Measurements from ENCODE around the gene XIRP1. TPM values are rescaled to one million over a fixed set of nuclear protein-coding genes. Genes with fewer than 3 reads are reported as not detected.

The XIRP1 gene
- total RNA-seq, 4 donors from 2014 or later: 1.3 TPM; not detected in 3

- Histone ChIP-seq H3K36me3 (peaks cover 0 to 39% (median 20%) of the 10 kb centered on the region in 4 donors), H3K4me1 (peaks cover 2 to 30% (median 6%) of the 10 kb centered on the region in 4 donors), H3K27me3 (no peaks in the 10 kb centered on the region), H3K27ac (replicated peaks in 1 of 4) (no peak overlapping the region), H3K9me3 (no peaks in the 10 kb centered on the region), H3K4me3 (no peak overlapping the region)
- intact Hi-C loops (cut with DNase I): no loop called here
- DNase-seq (ENCODE audit: extremely low spot score): no peak
- no peak for TF ChIP-seq POLR2A (IDR thresholded peaks at IDR 0.05; ENCODE audit: low read depth)
- no peak for TF ChIP-seq CTCF (IDR thresholded peaks at IDR 0.05)
- no peak for TF ChIP-seq POLR2AphosphoS5 (IDR thresholded peaks at IDR 0.05)
- TF ChIP-seq EP300 (IDR thresholded peaks at IDR 0.05): no peak
- 84% methylated on average over 5 of the region's 6 CpGs for WGBS
These were observed 58.6 kb downstream of the XIRP1 start for GRCh38 chr3:39133822-39134221.

Small RNAs within 50 kb of the gene (small RNA-seq; reads per million reads assigned to genes)
- gene RF00017: 0 reads per million in 3 donors

Other genes with a start within 250 kb of the XIRP1 start
- gene SCN11A, start 140.7 kb downstream of the XIRP1 start, total RNA-seq: under 1 TPM; 0.34 to 0.99 (median 0.56) TPM
- gene WDR48, start 140.6 kb downstream of the XIRP1 start, total RNA-seq: 10 to 100 TPM; 25.9 to 40.0 (median 29.8) TPM
- 10 to 100 TPM; 53.7 to 88.7 (median 67.8) TPM for gene GORASP1, start 85.0 kb downstream of the XIRP1 start, total RNA-seq
- 1 to 10 TPM; 1.7 to 8.6 (median 3.9) TPM for gene TTC21A, start 84.9 kb downstream of the XIRP1 start, total RNA-seq
- gene CSRNP1, start 39.0 kb downstream of the XIRP1 start, total RNA-seq: 100 to 1,000 TPM in 1 of 4 donors, 10 to 100 TPM in 3; 27.8 to 183 (median 45.4) TPM
- under 1 TPM; 0.23 to 0.78 (median 0.46) TPM for gene CX3CR1, start 87.4 kb upstream of the XIRP1 start, total RNA-seq
- not detected for gene CCR8, start 137.1 kb upstream of the XIRP1 start, total RNA-seq
- gene SLC25A38, start 190.8 kb upstream of the XIRP1 start, total RNA-seq: 10 to 100 TPM; 20.3 to 45.7 (median 36.1) TPM
- 1,000 to 10,000 TPM in 2 of 4 donors, 100 to 1,000 TPM in 2; 720 to 1,054 (median 915) TPM for gene RPSA, start 214.1 kb upstream of the XIRP1 start, total RNA-seq